Astrocyte of the cerebellum (primary cell): ENCODE data around the gene DOCK4.

Experiments
- DNase-seq: peaks from one replicate; pipeline ENCODE4 v3.0.0-alpha.2; 2011; ENCODE audit warnings: low read depth
- H3K4me3 ChIP-seq: 2 replicates; pipeline ENCODE4 v1.5.1; 2011; ENCODE audit warnings: mild to moderate bottlenecking, low read depth, low read length, moderate library complexity
- CTCF ChIP-seq: IDR thresholded peaks from 2 replicates; pipeline ENCODE4 v1.5.1; 2012; ENCODE audit warnings: low read length, low read depth, moderate library complexity, mild to moderate bottlenecking; ENCODE audit errors: missing control alignments
- in situ Hi-C: cut with HindIII; loops from 2 replicates; pipeline ENCODE4 v1.10.0; 2017; ENCODE audit warnings: low sequenced_read_pairs

The DOCK4 gene

GRCh38 chr7:111821046-111821445 lies 385.2 kb downstream of the DOCK4 start:
- no peak for DNase-seq
- no peak for TF ChIP-seq CTCF
- H3K4me3 ChIP-seq, result no peak overlapping the region
- in situ Hi-C loops, result no loop called here

- DNase-seq, result no peak
- in situ Hi-C loops, result no loop called here
- no peak for TF ChIP-seq CTCF
- H3K4me3 ChIP-seq, result no peak overlapping the region
These were observed 385.6 kb downstream of the DOCK4 start for GRCh38 chr7:111820621-111821020.

GRCh38 chr7:111820121-111820520 lies 386.1 kb downstream of the DOCK4 start:
- DNase-seq, result no peak
- in situ Hi-C loops, result no loop called here
- no peak overlapping the region for H3K4me3 ChIP-seq
- no peak for TF ChIP-seq CTCF

- H3K4me3 ChIP-seq, result no peak overlapping the region
- no peak for DNase-seq
- in situ Hi-C loops, result no loop called here
- no peak for TF ChIP-seq CTCF
These were observed 390.8 kb downstream of the DOCK4 start for GRCh38 chr7:111815354-111815753.

- TF ChIP-seq CTCF, result no peak
- H3K4me3 ChIP-seq, result no peak overlapping the region
- in situ Hi-C loops, result no loop called here
- no peak for DNase-seq
These were observed 392.9 kb downstream of the DOCK4 start for GRCh38 chr7:111813306-111813705.

GRCh38 chr7:111806232-111806631 lies 400.0 kb downstream of the DOCK4 start:
- no peak overlapping the region for H3K4me3 ChIP-seq
- in situ Hi-C loops, result no loop called here
- DNase-seq, result no peak
- TF ChIP-seq CTCF, result no peak
